ENCODE measurements around the gene ATG4B. TPM values are rescaled to one million over a fixed set of nuclear protein-coding genes. Genes with fewer than 3 reads are reported as not detected.

ATG4B gene
- total and polyA plus RNA-seq, 9 of the 15 experiments (the other 6 are each of a cell fraction or from before 2014, with no cell fraction given) = 5.9 to 58.8 (median 35.6) TPM

DNA sequence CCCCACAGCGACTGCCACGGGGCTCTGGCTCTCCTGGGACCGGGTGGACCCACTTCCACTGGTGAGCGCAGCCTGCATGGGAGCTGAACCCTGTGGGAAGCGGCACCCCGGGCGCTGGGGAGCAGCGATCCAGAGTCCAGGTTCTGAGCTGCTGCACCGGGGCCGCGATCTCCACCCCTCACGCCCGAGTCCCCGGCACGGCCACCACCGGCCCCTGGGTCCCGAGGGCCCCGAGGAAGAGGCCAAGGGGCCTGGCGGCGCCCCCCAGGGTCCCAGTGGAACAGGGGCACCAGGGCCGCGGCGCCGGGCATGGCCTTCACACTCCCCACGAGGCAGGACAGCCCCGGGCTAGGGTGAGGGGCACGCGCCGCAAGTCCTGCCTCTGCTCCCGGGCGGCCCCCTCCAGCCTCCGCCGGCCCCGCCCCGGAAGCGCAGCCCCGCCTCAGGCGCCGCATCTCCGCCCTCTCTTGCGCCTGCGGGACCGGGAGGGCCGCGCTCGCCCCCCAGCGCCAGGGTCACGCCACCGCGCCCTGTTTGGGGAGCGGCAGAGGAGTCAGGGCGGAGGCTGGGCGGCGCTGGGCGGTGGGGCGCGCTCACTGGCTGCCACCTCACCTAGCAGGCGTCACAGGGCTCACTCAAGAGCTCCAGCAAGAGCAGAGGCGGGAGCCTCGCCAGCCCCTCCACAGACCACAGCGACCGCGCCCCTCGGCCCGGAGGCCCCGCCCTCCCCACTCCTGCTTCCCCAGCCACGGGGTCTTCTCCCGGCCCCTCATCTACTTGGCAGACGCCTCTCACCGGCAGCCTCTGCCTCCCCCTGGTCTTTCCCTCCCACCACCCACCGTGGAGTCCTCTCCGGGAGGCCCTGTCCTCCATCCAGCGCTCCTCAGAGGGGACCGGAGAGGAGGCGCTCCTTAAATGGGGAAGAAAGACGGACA lies 27.4 kb upstream of the ATG4B start (continued):
- TF ChIP-seq, protein P1, sequence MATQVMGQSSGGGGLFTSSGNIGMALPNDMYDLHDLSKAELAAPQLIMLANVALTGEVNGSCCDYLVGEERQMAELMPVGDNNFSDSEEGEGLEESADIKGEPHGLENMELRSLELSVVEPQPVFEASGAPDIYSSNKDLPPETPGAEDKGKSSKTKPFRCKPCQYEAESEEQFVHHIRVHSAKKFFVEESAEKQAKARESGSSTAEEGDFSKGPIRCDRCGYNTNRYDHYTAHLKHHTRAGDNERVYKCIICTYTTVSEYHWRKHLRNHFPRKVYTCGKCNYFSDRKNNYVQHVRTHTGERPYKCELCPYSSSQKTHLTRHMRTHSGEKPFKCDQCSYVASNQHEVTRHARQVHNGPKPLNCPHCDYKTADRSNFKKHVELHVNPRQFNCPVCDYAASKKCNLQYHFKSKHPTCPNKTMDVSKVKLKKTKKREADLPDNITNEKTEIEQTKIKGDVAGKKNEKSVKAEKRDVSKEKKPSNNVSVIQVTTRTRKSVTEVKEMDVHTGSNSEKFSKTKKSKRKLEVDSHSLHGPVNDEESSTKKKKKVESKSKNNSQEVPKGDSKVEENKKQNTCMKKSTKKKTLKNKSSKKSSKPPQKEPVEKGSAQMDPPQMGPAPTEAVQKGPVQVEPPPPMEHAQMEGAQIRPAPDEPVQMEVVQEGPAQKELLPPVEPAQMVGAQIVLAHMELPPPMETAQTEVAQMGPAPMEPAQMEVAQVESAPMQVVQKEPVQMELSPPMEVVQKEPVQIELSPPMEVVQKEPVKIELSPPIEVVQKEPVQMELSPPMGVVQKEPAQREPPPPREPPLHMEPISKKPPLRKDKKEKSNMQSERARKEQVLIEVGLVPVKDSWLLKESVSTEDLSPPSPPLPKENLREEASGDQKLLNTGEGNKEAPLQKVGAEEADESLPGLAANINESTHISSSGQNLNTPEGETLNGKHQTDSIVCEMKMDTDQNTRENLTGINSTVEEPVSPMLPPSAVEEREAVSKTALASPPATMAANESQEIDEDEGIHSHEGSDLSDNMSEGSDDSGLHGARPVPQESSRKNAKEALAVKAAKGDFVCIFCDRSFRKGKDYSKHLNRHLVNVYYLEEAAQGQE (IDR thresholded peaks at IDR 0.05; ENCODE audit: borderline replicate concordance) = peak; percentile 59
- TF ChIP-seq, protein P1 (CRISPR knock-in tag; IDR thresholded peaks at IDR 0.05; ENCODE audit: low read depth) = no peak
- TF ChIP-seq TBP (optimal IDR thresholded peaks at IDR 0.05; ENCODE audit: low read depth, low read length) (no peak), CTBP1 (IDR thresholded peaks at IDR 0.05; ENCODE audit: borderline replicate concordance) (peak; percentile 87), ARID1B (IDR thresholded peaks at IDR 0.05) (no peak), MTA3 (IDR thresholded peaks at IDR 0.05; ENCODE audit: borderline replicate concordance) (peak; percentile 66; the same call in 1 of the 2 replicates), TCFL5 (CRISPR knock-in tag; conservative IDR thresholded peaks at IDR 0.05) (no peak), HDAC2 (IDR thresholded peaks at IDR 0.05) (no peak), ETV5 (CRISPR knock-in tag; IDR thresholded peaks at IDR 0.05; ENCODE audit: low read depth) (peak; percentile 44; the same call in 1 of the 2 replicates), ZBTB17 (CRISPR knock-in tag; IDR thresholded peaks at IDR 0.05) (no peak), RBM39 (optimal IDR thresholded peaks at IDR 0.05; ENCODE audit: low read depth, low read length) (no peak), ZBTB7A (IDR thresholded peaks at IDR 0.05; ENCODE audit: borderline replicate concordance, control insufficient read depth, low read depth, low read length) (peak; percentile 44; the same call in 1 of the 2 replicates), CCNT2 (IDR thresholded peaks at IDR 0.05; ENCODE audit: borderline replicate concordance, extremely low read depth, insufficient read length, low read depth, low read length) (peak; percentile 76)
- TF ChIP-seq, protein P2, sequence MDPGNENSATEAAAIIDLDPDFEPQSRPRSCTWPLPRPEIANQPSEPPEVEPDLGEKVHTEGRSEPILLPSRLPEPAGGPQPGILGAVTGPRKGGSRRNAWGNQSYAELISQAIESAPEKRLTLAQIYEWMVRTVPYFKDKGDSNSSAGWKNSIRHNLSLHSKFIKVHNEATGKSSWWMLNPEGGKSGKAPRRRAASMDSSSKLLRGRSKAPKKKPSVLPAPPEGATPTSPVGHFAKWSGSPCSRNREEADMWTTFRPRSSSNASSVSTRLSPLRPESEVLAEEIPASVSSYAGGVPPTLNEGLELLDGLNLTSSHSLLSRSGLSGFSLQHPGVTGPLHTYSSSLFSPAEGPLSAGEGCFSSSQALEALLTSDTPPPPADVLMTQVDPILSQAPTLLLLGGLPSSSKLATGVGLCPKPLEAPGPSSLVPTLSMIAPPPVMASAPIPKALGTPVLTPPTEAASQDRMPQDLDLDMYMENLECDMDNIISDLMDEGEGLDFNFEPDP (CRISPR knock-in tag; IDR thresholded peaks at IDR 0.05) = no peak
